Measurements from ENCODE around the gene FARSA. TPM values are rescaled to one million over a fixed set of nuclear protein-coding genes. Genes with fewer than 3 reads are reported as not detected.

FARSA gene
- total RNA-seq, 4 donors from 2014 or later, result 21.6 to 49.2 (median 35.8) TPM

DNA sequence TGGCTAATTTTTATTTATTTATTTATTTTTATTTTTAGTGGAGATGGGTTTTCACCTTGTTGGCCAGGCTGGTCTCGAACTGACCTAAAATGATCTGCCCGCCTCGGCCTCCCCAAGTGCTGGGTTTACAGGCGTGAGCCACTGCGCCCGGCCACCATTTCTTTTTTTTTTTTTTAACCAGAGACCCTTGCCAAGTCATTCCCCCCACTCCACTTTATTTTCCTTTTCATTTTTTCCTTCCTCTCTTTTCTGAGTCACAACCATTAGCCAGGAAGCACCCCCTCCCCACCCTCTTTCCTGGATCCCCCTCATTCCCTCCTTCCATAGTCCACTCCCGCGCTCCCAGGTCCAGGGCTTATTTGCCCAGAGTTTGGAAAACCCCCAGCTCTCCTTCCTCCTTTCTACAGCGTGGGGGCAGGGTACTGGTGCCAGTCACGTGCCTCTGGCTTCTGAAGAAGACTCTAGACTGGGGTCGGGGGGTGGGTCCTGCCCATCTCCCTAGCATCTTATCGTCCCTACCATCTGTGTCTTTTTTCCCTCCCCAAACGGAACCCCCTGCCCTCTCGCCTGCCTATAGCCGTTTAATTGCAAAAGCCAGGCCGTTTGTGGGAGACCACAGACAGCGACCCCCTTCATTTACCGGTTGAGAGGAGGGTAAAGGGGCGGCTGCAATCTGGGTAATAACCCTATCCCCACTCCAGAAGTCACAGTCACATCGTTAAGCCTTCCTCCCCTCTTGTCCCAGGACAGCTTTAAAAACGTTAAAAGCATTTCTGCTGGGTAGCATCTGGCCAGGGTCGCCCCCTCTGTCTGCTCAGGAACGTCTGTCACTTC lies 3.8 kb upstream of the FARSA start:
- peaks cover 47 to 57% (median 56%) of the 10 kb centered on the region in 4 donors for H3K4me1 ChIP-seq
- no peak for DNase-seq (ENCODE audit: extremely low spot score)
- no peaks in the 10 kb centered on the region for H3K27me3 ChIP-seq
- H3K4me3 ChIP-seq, result peak overlapping the region; percentile 78 to 99 (median 88)
- peak overlapping the region; percentile 22 to 96 (median 78) for H3K27ac ChIP-seq (replicated peaks in 1 of 4)
- intact Hi-C loops (cut with DNase I), result no loop called here
- 30% methylated on average over 23 of the region's 23 CpGs for WGBS
- peaks cover 25 to 27% (median 26%) of the 10 kb centered on the region in 4 donors for H3K36me3 ChIP-seq
- TF ChIP-seq EP300 (IDR thresholded peaks at IDR 0.05) (no peak), POLR2A (IDR thresholded peaks at IDR 0.05; ENCODE audit: low read depth) (no peak), POLR2AphosphoS5 (IDR thresholded peaks at IDR 0.05) (no peak)
- TF ChIP-seq, protein P1, sequence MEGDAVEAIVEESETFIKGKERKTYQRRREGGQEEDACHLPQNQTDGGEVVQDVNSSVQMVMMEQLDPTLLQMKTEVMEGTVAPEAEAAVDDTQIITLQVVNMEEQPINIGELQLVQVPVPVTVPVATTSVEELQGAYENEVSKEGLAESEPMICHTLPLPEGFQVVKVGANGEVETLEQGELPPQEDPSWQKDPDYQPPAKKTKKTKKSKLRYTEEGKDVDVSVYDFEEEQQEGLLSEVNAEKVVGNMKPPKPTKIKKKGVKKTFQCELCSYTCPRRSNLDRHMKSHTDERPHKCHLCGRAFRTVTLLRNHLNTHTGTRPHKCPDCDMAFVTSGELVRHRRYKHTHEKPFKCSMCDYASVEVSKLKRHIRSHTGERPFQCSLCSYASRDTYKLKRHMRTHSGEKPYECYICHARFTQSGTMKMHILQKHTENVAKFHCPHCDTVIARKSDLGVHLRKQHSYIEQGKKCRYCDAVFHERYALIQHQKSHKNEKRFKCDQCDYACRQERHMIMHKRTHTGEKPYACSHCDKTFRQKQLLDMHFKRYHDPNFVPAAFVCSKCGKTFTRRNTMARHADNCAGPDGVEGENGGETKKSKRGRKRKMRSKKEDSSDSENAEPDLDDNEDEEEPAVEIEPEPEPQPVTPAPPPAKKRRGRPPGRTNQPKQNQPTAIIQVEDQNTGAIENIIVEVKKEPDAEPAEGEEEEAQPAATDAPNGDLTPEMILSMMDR (IDR thresholded peaks at IDR 0.05), result no peak
- no peaks in the 10 kb centered on the region for H3K9me3 ChIP-seq

DNA sequence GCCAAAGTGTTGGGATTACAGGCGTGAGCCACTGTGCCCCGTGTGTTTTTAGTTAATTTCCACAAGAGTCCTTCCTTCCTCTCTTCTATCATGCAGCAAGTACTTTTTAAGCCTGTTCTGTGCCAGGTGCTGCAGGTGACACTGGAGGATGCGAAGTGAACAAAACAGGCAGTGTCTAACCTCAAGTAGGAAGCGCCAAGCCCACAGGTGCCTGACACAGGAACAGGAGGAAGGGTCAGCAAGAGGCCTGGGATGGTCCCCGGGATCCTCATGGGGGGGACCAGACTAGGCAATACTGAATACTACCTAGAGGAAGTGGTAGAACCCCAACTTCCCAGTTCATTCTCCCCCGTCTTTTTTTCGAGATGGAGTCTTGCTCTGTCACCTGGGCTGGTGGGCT lies 3.1 kb upstream of the FARSA start:
- Histone ChIP-seq H3K36me3 (peaks cover 18 to 20% (median 20%) of the 10 kb centered on the region in 4 donors), H3K27ac (replicated peaks in 1 of 4) (no peak overlapping the region), H3K27me3 (no peaks in the 10 kb centered on the region), H3K9me3 (no peaks in the 10 kb centered on the region), H3K4me1 (peaks cover 47 to 57% (median 56%) of the 10 kb centered on the region in 4 donors), H3K4me3 (no peak overlapping the region)
- TF ChIP-seq EP300 (IDR thresholded peaks at IDR 0.05) (no peak), POLR2A (IDR thresholded peaks at IDR 0.05; ENCODE audit: low read depth) (no peak), POLR2AphosphoS5 (IDR thresholded peaks at IDR 0.05) (no peak)
- TF ChIP-seq, protein P1 (IDR thresholded peaks at IDR 0.05), result no peak
- intact Hi-C loops (cut with DNase I), result no loop called here
- DNase-seq (ENCODE audit: extremely low spot score), result no peak
- WGBS, result 67% methylated on average over 7 of the region's 7 CpGs

DNA sequence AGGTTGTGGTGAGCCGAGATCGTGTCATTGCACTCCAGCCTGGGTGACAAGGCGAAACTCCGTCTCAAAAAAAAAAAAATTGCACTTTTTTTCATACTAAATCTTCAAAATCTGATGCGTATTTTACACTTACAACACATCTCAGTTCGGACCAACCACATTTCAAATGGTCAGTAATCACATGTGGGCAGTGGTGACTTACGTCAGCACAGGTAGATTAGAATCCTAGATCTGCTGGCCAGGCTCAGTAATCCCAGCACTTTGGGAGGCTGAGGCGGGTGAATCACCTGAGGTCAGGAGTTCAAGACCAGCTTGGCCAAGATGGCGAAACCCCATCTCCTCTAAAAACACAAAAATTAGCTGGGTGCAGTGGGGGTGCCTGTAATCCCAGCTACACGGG lies 1.6 kb upstream of the FARSA start:
- 89% methylated on average over 10 of the region's 10 CpGs for WGBS

DNA sequence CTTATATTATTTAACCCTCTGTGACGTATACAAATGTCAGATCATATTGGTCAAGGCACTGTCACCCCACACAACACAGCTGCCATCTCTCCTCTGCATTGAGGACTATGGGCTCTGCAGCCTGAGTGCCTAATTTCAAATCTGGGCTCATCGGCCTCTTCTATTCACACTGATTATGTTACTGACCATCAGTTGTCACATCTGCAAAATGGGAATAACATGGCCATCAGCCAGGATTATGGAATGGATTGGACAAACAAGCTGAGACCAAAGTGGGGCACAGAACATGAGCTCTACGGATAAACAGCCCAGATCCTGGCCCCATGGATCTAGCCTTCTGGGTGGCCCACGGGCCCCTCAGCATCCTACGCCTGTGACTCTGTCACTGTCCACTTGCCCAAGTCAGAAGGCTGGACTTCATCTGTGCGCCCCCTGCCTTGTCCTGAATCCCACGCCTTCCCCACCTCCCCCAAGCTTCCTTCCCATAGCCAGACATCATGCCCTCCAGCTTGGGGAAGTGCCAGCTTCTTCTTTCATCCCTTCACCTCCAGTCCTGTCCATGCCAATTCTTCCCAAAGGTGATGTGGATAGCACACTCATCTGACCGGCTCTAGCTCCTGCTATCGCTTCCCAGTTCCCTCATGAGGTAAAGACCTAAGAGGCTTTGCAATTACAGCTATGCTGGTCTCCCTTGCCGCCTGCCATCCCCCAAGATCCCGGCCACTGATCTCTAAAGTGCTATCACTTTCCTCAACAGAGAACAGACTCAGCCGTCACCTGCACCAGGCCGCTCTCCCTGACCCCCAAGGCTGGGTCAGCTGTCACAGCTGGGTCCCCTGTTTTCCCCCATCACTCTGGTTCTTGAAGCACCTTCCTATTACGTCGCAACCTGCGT lies 872 bp downstream of the FARSA start:
- DNase-seq (ENCODE audit: extremely low spot score), result no peak
- intact Hi-C loops (cut with DNase I), result no loop called here
- Histone ChIP-seq H3K27me3 (no peaks in the 10 kb centered on the region), H3K4me1 (peaks cover 22 to 33% (median 28%) of the 10 kb centered on the region in 4 donors), H3K36me3 (peaks cover 20 to 35% (median 32%) of the 10 kb centered on the region in 4 donors), H3K27ac (replicated peaks in 1 of 4) (peak overlapping the region; percentile 76 to 89 (median 85)), H3K9me3 (no peaks in the 10 kb centered on the region), H3K4me3 (peak overlapping the region; percentile 74 to 97 (median 90))
- 29% methylated on average over 16 of the region's 16 CpGs for WGBS
- no peak for TF ChIP-seq EP300 (IDR thresholded peaks at IDR 0.05)
- TF ChIP-seq POLR2A (IDR thresholded peaks at IDR 0.05; ENCODE audit: low read depth), result no peak
- no peak for TF ChIP-seq POLR2AphosphoS5 (IDR thresholded peaks at IDR 0.05)
- TF ChIP-seq, protein P1 (IDR thresholded peaks at IDR 0.05), result no peak

More for the DNA sequence above, 1.6 kb upstream of the FARSA start:
- Histone ChIP-seq H3K9me3 (no peaks in the 10 kb centered on the region), H3K4me1 (peaks cover 32 to 48% (median 43%) of the 10 kb centered on the region in 4 donors), H3K4me3 (no peak overlapping the region), H3K27ac (replicated peaks in 1 of 4) (no peak overlapping the region), H3K36me3 (peaks cover 10 to 15% (median 12%) of the 10 kb centered on the region in 4 donors), H3K27me3 (no peaks in the 10 kb centered on the region)
- TF ChIP-seq POLR2AphosphoS5 (IDR thresholded peaks at IDR 0.05), result no peak
- TF ChIP-seq, protein P1 (IDR thresholded peaks at IDR 0.05), result no peak
- TF ChIP-seq POLR2A (IDR thresholded peaks at IDR 0.05; ENCODE audit: low read depth), result no peak
- TF ChIP-seq EP300 (IDR thresholded peaks at IDR 0.05), result no peak
- DNase-seq (ENCODE audit: extremely low spot score), result no peak
- intact Hi-C loops (cut with DNase I), result no loop called here
